OCI-LY1 (cell line): ENCODE data around the gene LRMDA.

Experiments used
- H2AFZ ChIP-seq: fragments of 200-600 bp; sonication (generic), shearing (Covaris generic); 2 replicates; pipeline ENCODE4 v1.6.0; 2014; ENCODE audit warnings: antibody characterized with exemption, mild to moderate bottlenecking, low read length
- H3F3A ChIP-seq: fragments of 200-600 bp; sonication (generic), shearing (Covaris generic); 2 replicates; pipeline ENCODE4 v1.6.0; 2014; ENCODE audit warnings: mild to moderate bottlenecking, antibody characterized with exemption, low read length, moderate library complexity; ENCODE audit not compliant: insufficient read depth
- H3K27ac ChIP-seq: fragments of 200-600 bp; sonication (generic); 2 replicates; pipeline ENCODE4 v1.5.1; 2014; ENCODE audit warnings: low read length, mixed run types, mild to moderate bottlenecking, low read depth; ENCODE audit not compliant: poor library complexity, severe bottlenecking
- H3K27me3 ChIP-seq: fragments of 200-600 bp; sonication (generic); 2 replicates; pipeline ENCODE4 v1.6.0; 2014; ENCODE audit warnings: antibody characterized with exemption, mild to moderate bottlenecking, low read length, moderate library complexity; ENCODE audit not compliant: insufficient read depth
- H3K36me3 ChIP-seq: fragments of 200-600 bp; sonication (generic); 2 replicates; pipeline ENCODE4 v1.6.1; 2014; ENCODE audit warnings: mild to moderate bottlenecking, antibody characterized with exemption, low read length, moderate library complexity, mixed read lengths; ENCODE audit not compliant: insufficient read depth
- H3K4me1 ChIP-seq: fragments of 200-600 bp; sonication (generic); 2 replicates; pipeline ENCODE4 v1.5.1; 2014; ENCODE audit warnings: mild to moderate bottlenecking, low read length, moderate library complexity; ENCODE audit not compliant: insufficient read depth, severe bottlenecking
- H3K4me2 ChIP-seq: fragments of 200-600 bp; sonication (generic), shearing (Covaris generic); 2 replicates; pipeline ENCODE4 v1.6.1; 2014; ENCODE audit warnings: low read length
- H3K4me3 ChIP-seq: fragments of 200-600 bp; sonication (generic); 2 replicates; pipeline ENCODE4 v1.5.1; 2014; ENCODE audit warnings: low read length, low read depth, mild to moderate bottlenecking, mixed read lengths; ENCODE audit not compliant: poor library complexity, severe bottlenecking
- H3K79me2 ChIP-seq: fragments of 200-600 bp; shearing (Covaris generic); 2 replicates; pipeline ENCODE4 v1.6.1; 2016; ENCODE audit warnings: mixed run types, low read length, mixed read lengths; ENCODE audit not compliant: insufficient read depth
- H3K9ac ChIP-seq: fragments of 200-600 bp; sonication (generic), shearing (Covaris generic); 2 replicates; pipeline ENCODE4 v1.6.1; 2014; ENCODE audit warnings: mild to moderate bottlenecking, low read length, mixed read lengths
- H3K9me2 ChIP-seq: fragments of 200-600 bp; sonication (generic), shearing (Covaris generic); 2 replicates; pipeline ENCODE4 v1.6.1; 2014; ENCODE audit warnings: low read depth, mild to moderate bottlenecking, low read length, mixed read lengths
- H3K9me3 ChIP-seq: fragments of 200-600 bp; shearing (Covaris generic); 2 replicates; pipeline ENCODE4 v1.6.1; 2014; ENCODE audit warnings: low read length, mixed read lengths
- H4K20me1 ChIP-seq: fragments of 200-600 bp; sonication (generic), shearing (Covaris generic); 2 replicates; pipeline ENCODE4 v1.6.0; 2016; ENCODE audit warnings: mild to moderate bottlenecking, low read length; ENCODE audit not compliant: insufficient read depth
- EZH2 ChIP-seq: fragments of 200-600 bp; sonication (generic), shearing (Covaris generic); IDR thresholded peaks from 2 replicates; pipeline ENCODE4 v1.8.0; 2017; ENCODE audit warnings: borderline replicate concordance, mixed run types, mild to moderate bottlenecking, antibody characterized with exemption, low read length, moderate library complexity, mixed read lengths
- TF ChIP-seq, protein P1 (sequence below): fragments of 200-600 bp; sonication (generic), shearing (Covaris generic); IDR thresholded peaks from 2 replicates; pipeline ENCODE4 v1.5.1; 2017; ENCODE audit warnings: mild to moderate bottlenecking, antibody characterized with exemption, low read length, moderate library complexity, mixed read lengths

Gene LRMDA

DNA sequence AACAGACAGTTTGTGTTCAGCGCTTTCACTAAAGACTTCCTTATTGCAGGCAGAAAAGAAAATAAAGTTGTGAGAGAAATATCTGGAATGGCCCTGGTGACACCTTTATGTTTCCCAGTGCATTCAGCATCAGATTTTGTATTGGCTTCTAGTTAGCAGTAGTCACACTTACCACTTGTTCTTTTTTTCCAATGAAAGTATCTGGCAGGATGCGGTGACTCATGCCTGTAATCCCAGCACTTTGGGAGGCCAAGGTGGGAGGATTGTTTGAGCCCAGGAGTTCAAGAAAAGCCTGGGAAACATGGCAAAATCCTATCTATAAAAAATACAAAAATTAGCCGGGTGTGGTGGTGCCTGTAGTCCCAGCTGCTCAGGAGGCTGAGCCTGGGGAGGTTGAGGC lies 649.6 kb downstream of the LRMDA start:
- Histone ChIP-seq H3K4me2 (no peak overlapping the region), H3K4me3 (no peak overlapping the region), H3K9ac (no peak overlapping the region), H3F3A (no peaks in the 10 kb centered on the region), H3K27me3 (no peaks in the 10 kb centered on the region; the same call in 1 of the 2 replicates), H4K20me1 (no peaks in the 10 kb centered on the region), H3K4me1 (no peaks in the 10 kb centered on the region), H3K9me3 (no peaks in the 10 kb centered on the region), H3K27ac (no peak overlapping the region), H3K79me2 (no peaks in the 10 kb centered on the region), H3K36me3 (no peaks in the 10 kb centered on the region), H3K9me2 (no peaks in the 10 kb centered on the region), H2AFZ (no peak overlapping the region)
- TF ChIP-seq, protein P1, sequence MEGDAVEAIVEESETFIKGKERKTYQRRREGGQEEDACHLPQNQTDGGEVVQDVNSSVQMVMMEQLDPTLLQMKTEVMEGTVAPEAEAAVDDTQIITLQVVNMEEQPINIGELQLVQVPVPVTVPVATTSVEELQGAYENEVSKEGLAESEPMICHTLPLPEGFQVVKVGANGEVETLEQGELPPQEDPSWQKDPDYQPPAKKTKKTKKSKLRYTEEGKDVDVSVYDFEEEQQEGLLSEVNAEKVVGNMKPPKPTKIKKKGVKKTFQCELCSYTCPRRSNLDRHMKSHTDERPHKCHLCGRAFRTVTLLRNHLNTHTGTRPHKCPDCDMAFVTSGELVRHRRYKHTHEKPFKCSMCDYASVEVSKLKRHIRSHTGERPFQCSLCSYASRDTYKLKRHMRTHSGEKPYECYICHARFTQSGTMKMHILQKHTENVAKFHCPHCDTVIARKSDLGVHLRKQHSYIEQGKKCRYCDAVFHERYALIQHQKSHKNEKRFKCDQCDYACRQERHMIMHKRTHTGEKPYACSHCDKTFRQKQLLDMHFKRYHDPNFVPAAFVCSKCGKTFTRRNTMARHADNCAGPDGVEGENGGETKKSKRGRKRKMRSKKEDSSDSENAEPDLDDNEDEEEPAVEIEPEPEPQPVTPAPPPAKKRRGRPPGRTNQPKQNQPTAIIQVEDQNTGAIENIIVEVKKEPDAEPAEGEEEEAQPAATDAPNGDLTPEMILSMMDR = no peak
- no peak for TF ChIP-seq EZH2

DNA sequence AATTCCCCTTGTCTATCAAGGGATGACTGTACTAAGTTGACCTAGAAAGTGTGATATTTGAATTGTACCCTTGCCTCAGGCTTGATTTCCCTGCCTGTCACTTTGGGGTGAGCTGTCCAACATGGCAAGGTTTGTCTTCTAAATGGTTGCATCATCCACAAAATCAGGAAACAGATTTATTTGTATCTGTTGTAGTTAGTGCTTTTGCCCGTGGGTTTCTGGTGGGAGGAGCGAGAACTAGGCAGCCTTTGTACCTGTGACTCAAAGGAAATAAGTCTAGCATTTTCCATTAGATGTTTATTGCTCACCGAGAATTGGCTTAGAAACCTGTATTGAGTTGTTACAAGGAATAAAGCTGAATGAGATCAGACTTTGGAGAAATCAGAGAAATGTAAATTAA lies 650.8 kb downstream of the LRMDA start:
- no peaks in the 10 kb centered on the region for H4K20me1 ChIP-seq
- H2AFZ ChIP-seq = no peak overlapping the region
- H3K4me3 ChIP-seq = no peak overlapping the region
- H3K9me3 ChIP-seq = no peaks in the 10 kb centered on the region
- no peaks in the 10 kb centered on the region for H3K36me3 ChIP-seq
- no peak for TF ChIP-seq EZH2
- TF ChIP-seq, protein P1 = no peak
- H3K9me2 ChIP-seq = no peaks in the 10 kb centered on the region
- no peak overlapping the region for H3K27ac ChIP-seq
- no peaks in the 10 kb centered on the region for H3K79me2 ChIP-seq
- H3K4me2 ChIP-seq = no peak overlapping the region
- no peaks in the 10 kb centered on the region; the same call in 1 of the 2 replicates for H3K27me3 ChIP-seq
- H3F3A ChIP-seq = no peaks in the 10 kb centered on the region
- no peak overlapping the region for H3K9ac ChIP-seq
- no peaks in the 10 kb centered on the region for H3K4me1 ChIP-seq

DNA sequence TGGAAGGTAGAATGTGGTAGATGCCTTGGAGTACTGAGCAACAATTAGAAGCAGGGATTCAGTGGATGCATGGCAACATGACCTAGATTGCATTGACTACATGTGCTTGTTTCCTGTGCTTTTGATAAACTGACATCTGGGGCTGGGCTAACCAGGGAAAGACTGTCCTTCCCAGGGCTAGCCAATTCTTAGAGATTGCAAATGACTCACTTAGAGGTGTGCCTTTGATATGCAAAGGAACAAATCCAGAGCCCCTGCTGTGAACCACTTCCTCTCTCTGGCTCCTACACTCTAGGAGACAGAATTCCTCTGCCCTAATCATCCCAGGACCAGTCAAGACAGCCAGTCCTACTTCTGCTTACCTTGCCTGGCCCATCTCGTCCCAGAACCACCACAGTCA lies 651.5 kb downstream of the LRMDA start:
- Histone ChIP-seq H3K9ac (no peak overlapping the region), H3K9me3 (no peaks in the 10 kb centered on the region), H3K79me2 (no peaks in the 10 kb centered on the region), H3K27me3 (no peaks in the 10 kb centered on the region; the same call in 1 of the 2 replicates), H3K4me1 (no peaks in the 10 kb centered on the region), H3K36me3 (no peaks in the 10 kb centered on the region), H3F3A (no peaks in the 10 kb centered on the region), H3K4me3 (no peak overlapping the region), H2AFZ (no peak overlapping the region), H3K4me2 (no peak overlapping the region), H3K27ac (no peak overlapping the region), H3K9me2 (no peaks in the 10 kb centered on the region), H4K20me1 (no peaks in the 10 kb centered on the region)
- TF ChIP-seq, protein P1 = no peak
- TF ChIP-seq EZH2 = no peak
